Peyer's patch (tissue), 4 donors: ENCODE data around the gene MIPOL1. TPM values are rescaled to one million over a fixed set of nuclear protein-coding genes. Genes with fewer than 3 reads are reported as not detected.

Experiments
- DNase-seq, 3 donors: peaks; one replicate each; pipeline ENCODE4 v3.0.0-alpha.2; 2017 to 2019
- H3K27ac ChIP-seq, 4 donors: fragments of 200-600 bp; sonication (generic); one replicate each; pipeline ENCODE4 v1.5.1; 2016 to 2019
- H3K27me3 ChIP-seq, 2 donors: fragments of 200-600 bp; sonication (generic); one replicate each; pipeline ENCODE4 v1.5.1; 2019
- H3K36me3 ChIP-seq, 3 donors: fragments of 200-600 bp; sonication (generic); one replicate each; pipeline ENCODE4 v1.5.1; 2016 to 2019
- H3K4me1 ChIP-seq, 4 donors: fragments of 200-600 bp; sonication (generic); one replicate each; pipeline ENCODE4 v1.5.1; 2016 to 2019
- H3K4me3 ChIP-seq, 4 donors: fragments of 200-600 bp; sonication (generic); 1 replicate in 3 of 4; 2 replicates in 1 of 4; pipeline ENCODE4 v1.5.1; 2016 to 2019; ENCODE audit warnings: mild to moderate bottlenecking in 1 of 4
- H3K9me3 ChIP-seq, 4 donors: fragments of 200-600 bp; sonication (generic); one replicate each; pipeline ENCODE4 v1.5.1; 2016 to 2019; ENCODE audit warnings: mild to moderate bottlenecking in 1 of 4
- CTCF ChIP-seq, 6 experiments: fragments of 450-650 bp in 4 of 6; fragments of 200-600 bp in 2 of 6; sonication (generic) in 1 of 6; IDR thresholded peaks; one replicate each; pipeline ENCODE4 v1.5.1; 2017 to 2019; ENCODE audit warnings: antibody characterized with exemption in 6 of 6, mild to moderate bottlenecking in 3 of 6, moderate library complexity in 1 of 6
- POLR2A ChIP-seq, 2 donors: fragments of 450-650 bp; IDR thresholded peaks; one replicate each; pipeline ENCODE4 v1.5.1; 2017; ENCODE audit warnings: antibody characterized with exemption in 2 of 2, mild to moderate bottlenecking in 2 of 2, moderate library complexity in 2 of 2
- total RNA-seq, 4 donors: library from RNA; depleted of rRNA; stranded (reverse); fragments of >200 nt; gene quantifications; one replicate each; pipeline ENCODE4 v1.1.0, GENCODE V29; 2016

The MIPOL1 gene
- total RNA-seq, 4 donors from 2014 or later, result 5.6 to 42.1 (median 14.9) TPM

- Histone ChIP-seq H3K36me3 (no peaks in the 10 kb centered on the region), H3K4me1 (no peaks in the 10 kb centered on the region), H3K9me3 (no peaks in the 10 kb centered on the region), H3K27me3 (no peaks in the 10 kb centered on the region), H3K27ac (no peak overlapping the region), H3K4me3 (no peak overlapping the region)
- DNase-seq, result no peak
- TF ChIP-seq CTCF (IDR thresholded peaks at IDR 0.05) (no peak), POLR2A (IDR thresholded peaks at IDR 0.05) (no peak)
These were observed 50.2 kb downstream of the MIPOL1 start for GRCh38 chr14:37247791-37248461.

GRCh38 chr14:37251775-37252174, 54.0 kb downstream of the MIPOL1 start:
- DNase-seq, result no peak
- TF ChIP-seq CTCF (IDR thresholded peaks at IDR 0.05) (peak in 1 of 6 experiments; percentile 10), POLR2A (IDR thresholded peaks at IDR 0.05) (no peak)
- no peak overlapping the region for H3K27ac ChIP-seq

GRCh38 chr14:37252434-37252833, 54.7 kb downstream of the MIPOL1 start:
- Histone ChIP-seq H3K4me3 (no peak overlapping the region), H3K27ac (no peak overlapping the region), H3K27me3 (no peaks in the 10 kb centered on the region), H3K36me3 (no peaks in the 10 kb centered on the region), H3K4me1 (no peaks in the 10 kb centered on the region), H3K9me3 (no peaks in the 10 kb centered on the region)
- no peak for DNase-seq
- TF ChIP-seq CTCF (IDR thresholded peaks at IDR 0.05), result no peak
- TF ChIP-seq POLR2A (IDR thresholded peaks at IDR 0.05), result no peak

More at GRCh38 chr14:37251775-37252174, 54.0 kb downstream of the MIPOL1 start:
- H3K4me1 ChIP-seq, result no peaks in the 10 kb centered on the region
- no peaks in the 10 kb centered on the region for H3K36me3 ChIP-seq
- H3K4me3 ChIP-seq, result no peak overlapping the region
- no peaks in the 10 kb centered on the region for H3K9me3 ChIP-seq
- H3K27me3 ChIP-seq, result no peaks in the 10 kb centered on the region

GRCh38 chr14:37253905-37254304, 56.2 kb downstream of the MIPOL1 start:
- Histone ChIP-seq H3K36me3 (no peaks in the 10 kb centered on the region), H3K27me3 (no peaks in the 10 kb centered on the region), H3K27ac (no peak overlapping the region), H3K4me3 (no peak overlapping the region), H3K4me1 (no peaks in the 10 kb centered on the region), H3K9me3 (no peaks in the 10 kb centered on the region)
- TF ChIP-seq POLR2A (IDR thresholded peaks at IDR 0.05) (no peak), CTCF (IDR thresholded peaks at IDR 0.05) (no peak)
- no peak for DNase-seq

GRCh38 chr14:37254411-37254947, 56.7 kb downstream of the MIPOL1 start:
- TF ChIP-seq CTCF (IDR thresholded peaks at IDR 0.05), result no peak
- TF ChIP-seq POLR2A (IDR thresholded peaks at IDR 0.05), result no peak
- Histone ChIP-seq H3K27ac (no peak overlapping the region), H3K27me3 (no peaks in the 10 kb centered on the region), H3K4me1 (no peaks in the 10 kb centered on the region), H3K4me3 (no peak overlapping the region), H3K9me3 (no peaks in the 10 kb centered on the region), H3K36me3 (no peaks in the 10 kb centered on the region)
- DNase-seq, result no peak
